Panc1 (cell line): ENCODE data around the gene GLI3. TPM values are rescaled to one million over a fixed set of nuclear protein-coding genes. Genes with fewer than 3 reads are reported as not detected.

Experiments
- ATAC-seq: fragments of 200-7000 bp; cut with Tn5 transposase; 2 replicates; pipeline ENCODE4 v1.9.1; 2020; ENCODE audit warnings: mild to moderate bottlenecking, moderate library complexity
- BruUV-seq: library from RNA; stranded (reverse); fragments of 400-500 nt; replicated peaks from 2 replicates; lab custom pipeline; 2021; lab: Mats Ljungman, UMichigan
- CTCF ChIA-PET: fragments of 300-600 bp; sonication (Branson Sonifier 250); formaldehyde crosslinking; loops from one replicate; lab custom pipeline; 2022; ENCODE audit warnings: antibody characterized with exemption; lab: Charles Lee
- POLR2A ChIA-PET: fragments of 300-600 bp; sonication (Branson Sonifier 250); formaldehyde crosslinking; loops from one replicate; lab custom pipeline; 2022; ENCODE audit warnings: antibody characterized with exemption; lab: Charles Lee
- DNase-seq: peaks from one replicate; pipeline ENCODE4 v3.0.0-alpha.2; 2010; ENCODE audit warnings: low read depth, low spot score
- H3K27ac ChIP-seq: 2 replicates; pipeline ENCODE4 v1.5.1; 2011; ENCODE audit warnings: mild to moderate bottlenecking, low read length, inconsistent platforms
- H3K27me3 ChIP-seq: fragments of 200-500 bp; sonication (Bioruptor generic); 2 replicates; pipeline ENCODE4 v1.6.0; 2014; ENCODE audit warnings: low read length, inconsistent platforms; ENCODE audit not compliant: control insufficient read depth, insufficient read depth
- H3K36me3 ChIP-seq: fragments of 200-500 bp; sonication (Bioruptor generic); 2 replicates; pipeline ENCODE4 v1.5.1; 2014; ENCODE audit warnings: inconsistent platforms, mild to moderate bottlenecking, low read length, moderate library complexity; ENCODE audit not compliant: control insufficient read depth, insufficient read depth
- H3K4me1 ChIP-seq: 2 replicates; pipeline ENCODE4 v1.5.1; 2011; ENCODE audit warnings: inconsistent platforms, mild to moderate bottlenecking, low read length, moderate library complexity; ENCODE audit not compliant: control insufficient read depth, insufficient read depth
- H3K4me3 ChIP-seq, 2 experiments: 2 replicates each; pipeline ENCODE4 v1.5.1; 2011 to 2012; ENCODE audit warnings: low read depth in 2 of 2, low read length in 2 of 2, mild to moderate bottlenecking in 2 of 2, inconsistent platforms in 1 of 2, moderate library complexity in 1 of 2
- H3K9me3 ChIP-seq: fragments of 200-500 bp; sonication (Bioruptor generic); 2 replicates; pipeline ENCODE4 v1.5.1; 2014; ENCODE audit warnings: low read depth, mild to moderate bottlenecking, inconsistent platforms, low read length, moderate library complexity; ENCODE audit not compliant: control insufficient read depth, insufficient read depth
- POLR2AphosphoS5 ChIP-seq: IDR thresholded peaks from 2 replicates; pipeline ENCODE4 v1.6.1; 2012; ENCODE audit warnings: mild to moderate bottlenecking, low read depth, low read length, moderate library complexity
- REST ChIP-seq, 2 experiments: IDR thresholded peaks; 2 replicates each; pipeline ENCODE4 v1.6.1; 2011 to 2012; ENCODE audit warnings: low read depth in 2 of 2, control low read depth in 1 of 2, low read length in 1 of 2, mild to moderate bottlenecking in 1 of 2, moderate library complexity in 1 of 2; ENCODE audit not compliant: insufficient read depth in 1 of 2
- SIN3A ChIP-seq: IDR thresholded peaks from 2 replicates; pipeline ENCODE4 v1.6.1; 2012; ENCODE audit warnings: low read depth, mild to moderate bottlenecking, low read length, moderate library complexity, borderline replicate concordance; ENCODE audit not compliant: insufficient read depth
- TCF7L2 ChIP-seq: IDR thresholded peaks from 2 replicates; pipeline ENCODE4 v1.6.1; 2011; ENCODE audit warnings: mild to moderate bottlenecking, low read depth, low read length, inconsistent platforms
- in situ Hi-C: cut with HindIII; loops from 2 replicates; pipeline ENCODE4 v1.10.0; 2016; ENCODE audit warnings: low sequenced_read_pairs, low pct_unique_long_range_greater_than_20kb
- intact Hi-C: fragments of 100-400 bp; cut with micrococcal nuclease; formaldehyde crosslinking; loops from one replicate; pipeline ENCODE4 v1.10.0; 2022; ENCODE audit not compliant: unreplicated experiment
- total RNA-seq: library from RNA; stranded (reverse); gene quantifications from one replicate; pipeline ENCODE4 v1.2.1, GENCODE V29; 2021; ENCODE audit not compliant: unreplicated experiment
- TF ChIP-seq, protein P1 (sequence below): fragments of 450-650 bp; IDR thresholded peaks from 2 replicates; pipeline ENCODE4 v1.5.1; 2017; ENCODE audit warnings: mild to moderate bottlenecking

Gene GLI3
- total RNA-seq, 1 experiment from 2014 or later: 3.7 TPM

- no peaks in the 10 kb centered on the region for H3K27me3 ChIP-seq
- ATAC-seq (no peak), DNase-seq (no peak)
- TF ChIP-seq SIN3A (no peak), REST (IDR thresholded peaks at IDR 0.05; ENCODE audit: insufficient read depth in 1 of 2, low read depth in 2 of 2, low read length in 1 of 2) (no peak), POLR2AphosphoS5 (no peak), TCF7L2 (no peak)
- TF ChIP-seq, protein P1, sequence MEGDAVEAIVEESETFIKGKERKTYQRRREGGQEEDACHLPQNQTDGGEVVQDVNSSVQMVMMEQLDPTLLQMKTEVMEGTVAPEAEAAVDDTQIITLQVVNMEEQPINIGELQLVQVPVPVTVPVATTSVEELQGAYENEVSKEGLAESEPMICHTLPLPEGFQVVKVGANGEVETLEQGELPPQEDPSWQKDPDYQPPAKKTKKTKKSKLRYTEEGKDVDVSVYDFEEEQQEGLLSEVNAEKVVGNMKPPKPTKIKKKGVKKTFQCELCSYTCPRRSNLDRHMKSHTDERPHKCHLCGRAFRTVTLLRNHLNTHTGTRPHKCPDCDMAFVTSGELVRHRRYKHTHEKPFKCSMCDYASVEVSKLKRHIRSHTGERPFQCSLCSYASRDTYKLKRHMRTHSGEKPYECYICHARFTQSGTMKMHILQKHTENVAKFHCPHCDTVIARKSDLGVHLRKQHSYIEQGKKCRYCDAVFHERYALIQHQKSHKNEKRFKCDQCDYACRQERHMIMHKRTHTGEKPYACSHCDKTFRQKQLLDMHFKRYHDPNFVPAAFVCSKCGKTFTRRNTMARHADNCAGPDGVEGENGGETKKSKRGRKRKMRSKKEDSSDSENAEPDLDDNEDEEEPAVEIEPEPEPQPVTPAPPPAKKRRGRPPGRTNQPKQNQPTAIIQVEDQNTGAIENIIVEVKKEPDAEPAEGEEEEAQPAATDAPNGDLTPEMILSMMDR: no peak
- no peaks in the 10 kb centered on the region for H3K36me3 ChIP-seq
- H3K9me3 ChIP-seq: no peaks in the 10 kb centered on the region
- no peaks in the 10 kb centered on the region for H3K4me1 ChIP-seq
- CTCF ChIA-PET: no interaction called here
- no peak overlapping the region for H3K27ac ChIP-seq
- intact Hi-C loops (no loop called here), in situ Hi-C loops (no loop called here)
- no peak overlapping the region for H3K4me3 ChIP-seq
- no TSS peak for BruUV-seq
- POLR2A ChIA-PET: no interaction called here
Measured at GRCh38 chr7:42168512-42168911, 68.5 kb downstream of the GLI3 start.

GRCh38 chr7:42167631-42168236 is 69.3 kb downstream of the GLI3 start:
- H3K9me3 ChIP-seq: no peaks in the 10 kb centered on the region
- DNase-seq: no peak
- BruUV-seq: no TSS peak
- ATAC-seq: no peak
- no peaks in the 10 kb centered on the region for H3K27me3 ChIP-seq
- ChIA-PET POLR2A (no interaction called here), CTCF (no interaction called here)
- intact Hi-C loops: no loop called here
- H3K4me1 ChIP-seq: no peaks in the 10 kb centered on the region
- in situ Hi-C loops: no loop called here
- no peak overlapping the region for H3K4me3 ChIP-seq
- no peak overlapping the region for H3K27ac ChIP-seq
- no peaks in the 10 kb centered on the region for H3K36me3 ChIP-seq
- TF ChIP-seq, protein P1: no peak
- TF ChIP-seq REST (IDR thresholded peaks at IDR 0.05; ENCODE audit: insufficient read depth in 1 of 2, low read depth in 2 of 2, low read length in 1 of 2): no peak
- no peak for TF ChIP-seq POLR2AphosphoS5
- TF ChIP-seq SIN3A: no peak
- TF ChIP-seq TCF7L2: peak; percentile 60
